Fibroblast of villous mesenchyme (primary cell): ENCODE data around the gene REP15. TPM values are rescaled to one million over a fixed set of nuclear protein-coding genes. Genes with fewer than 3 reads are reported as not detected.

ENCODE experiments used
- DNase-seq: peaks from one replicate; pipeline ENCODE4 v3.0.0-alpha.2; 2010; ENCODE audit warnings: low read depth
- H3K4me3 ChIP-seq: 2 replicates; pipeline ENCODE4 v1.5.1; 2011; ENCODE audit warnings: low read depth, mild to moderate bottlenecking, low read length
- CTCF ChIP-seq: IDR thresholded peaks from 2 replicates; pipeline ENCODE4 v1.5.1; 2012; ENCODE audit warnings: low read depth, mild to moderate bottlenecking, low read length; ENCODE audit not compliant: insufficient read depth
- total RNA-seq: library from RNA; depleted of rRNA; stranded (reverse); fragments of >200 nt; gene quantifications from 2 replicates; pipeline ENCODE4 v1.2.3, GENCODE V29; 2012

REP15 gene
- total RNA-seq, 1 donor = 0.86 TPM

- H3K4me3 ChIP-seq = no peak overlapping the region
- no peak for DNase-seq
- no peak for TF ChIP-seq CTCF
These were observed 30.5 kb upstream of the REP15 start for GRCh38 chr12:27665704-27666103.

- no peak for TF ChIP-seq CTCF
- DNase-seq = no peak
- no peak overlapping the region for H3K4me3 ChIP-seq
These were observed 29.7 kb upstream of the REP15 start for GRCh38 chr12:27666510-27666909.

GRCh38 chr12:27667540-27667939 is 28.7 kb upstream of the REP15 start:
- DNase-seq = peak; percentile 4
- no peak for TF ChIP-seq CTCF
- no peak overlapping the region for H3K4me3 ChIP-seq

GRCh38 chr12:27672051-27672450 is 24.2 kb upstream of the REP15 start:
- TF ChIP-seq CTCF = no peak
- no peak for DNase-seq
- no peak overlapping the region for H3K4me3 ChIP-seq

- DNase-seq = no peak
- no peak for TF ChIP-seq CTCF
These were observed 23.6 kb upstream of the REP15 start for GRCh38 chr12:27672643-27673042.

GRCh38 chr12:27673101-27673718 is 23.0 kb upstream of the REP15 start:
- no peak for DNase-seq
- H3K4me3 ChIP-seq = no peak overlapping the region
- no peak for TF ChIP-seq CTCF

More at GRCh38 chr12:27672643-27673042, 23.6 kb upstream of the REP15 start:
- H3K4me3 ChIP-seq = no peak overlapping the region

GRCh38 chr12:27674989-27675388 is 21.3 kb upstream of the REP15 start:
- no peak for DNase-seq
- no peak for TF ChIP-seq CTCF
- H3K4me3 ChIP-seq = no peak overlapping the region
